ENCODE results near the gene ZNF418.

DNA sequence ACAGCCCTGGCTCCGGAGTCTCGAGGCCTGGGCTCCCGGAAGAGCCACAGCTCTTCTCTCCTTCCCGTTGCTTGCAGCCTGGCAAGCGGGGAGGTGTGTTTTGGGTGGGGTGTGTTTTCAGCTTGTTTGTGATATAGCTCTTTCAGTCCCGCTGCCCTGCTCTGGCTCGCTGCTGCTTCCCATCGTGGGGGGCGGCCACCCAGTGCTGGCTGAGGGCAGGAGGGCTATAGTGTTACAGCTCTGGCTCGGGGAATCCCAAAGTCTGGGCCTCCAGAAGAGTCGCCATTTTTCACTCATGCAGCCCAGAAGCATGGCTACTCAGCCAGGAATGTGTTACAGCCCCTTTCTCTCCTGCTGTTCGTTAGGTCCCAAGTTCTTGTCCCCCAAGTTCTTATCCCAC lies 14.5 kb upstream of the ZNF418 start:
- TF ChIP-seq, protein P1, sequence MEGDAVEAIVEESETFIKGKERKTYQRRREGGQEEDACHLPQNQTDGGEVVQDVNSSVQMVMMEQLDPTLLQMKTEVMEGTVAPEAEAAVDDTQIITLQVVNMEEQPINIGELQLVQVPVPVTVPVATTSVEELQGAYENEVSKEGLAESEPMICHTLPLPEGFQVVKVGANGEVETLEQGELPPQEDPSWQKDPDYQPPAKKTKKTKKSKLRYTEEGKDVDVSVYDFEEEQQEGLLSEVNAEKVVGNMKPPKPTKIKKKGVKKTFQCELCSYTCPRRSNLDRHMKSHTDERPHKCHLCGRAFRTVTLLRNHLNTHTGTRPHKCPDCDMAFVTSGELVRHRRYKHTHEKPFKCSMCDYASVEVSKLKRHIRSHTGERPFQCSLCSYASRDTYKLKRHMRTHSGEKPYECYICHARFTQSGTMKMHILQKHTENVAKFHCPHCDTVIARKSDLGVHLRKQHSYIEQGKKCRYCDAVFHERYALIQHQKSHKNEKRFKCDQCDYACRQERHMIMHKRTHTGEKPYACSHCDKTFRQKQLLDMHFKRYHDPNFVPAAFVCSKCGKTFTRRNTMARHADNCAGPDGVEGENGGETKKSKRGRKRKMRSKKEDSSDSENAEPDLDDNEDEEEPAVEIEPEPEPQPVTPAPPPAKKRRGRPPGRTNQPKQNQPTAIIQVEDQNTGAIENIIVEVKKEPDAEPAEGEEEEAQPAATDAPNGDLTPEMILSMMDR (IDR thresholded peaks at IDR 0.05): no peak
- TF ChIP-seq POLR2AphosphoS5 (IDR thresholded peaks at IDR 0.05): no peak
- no peak for TF ChIP-seq POLR2A (IDR thresholded peaks at IDR 0.05)
- TF ChIP-seq EP300 (IDR thresholded peaks at IDR 0.05; ENCODE audit: low read depth): no peak

All from transverse colon (tissue), 4 donors.